Muscle layer of colon (tissue), 2 donors: ENCODE results near the gene BRD1.
"Not testable (repeated sequence)": the region's sequence is repeated elsewhere in the genome, so short reads cannot be mapped to it uniquely, and the experiment has no call there.

Experiments
- H3K27ac ChIP-seq: one replicate; pipeline ENCODE4 v1.7.0; 2013; ENCODE audit warnings: low read depth, mild to moderate bottlenecking, low read length, moderate library complexity
- H3K27me3 ChIP-seq, 2 donors: one replicate each; pipeline ENCODE4 v1.7.0; 2013; ENCODE audit warnings: low read length in 2 of 2, mild to moderate bottlenecking in 2 of 2; ENCODE audit not compliant: insufficient read depth in 2 of 2, control insufficient read depth in 1 of 2
- H3K36me3 ChIP-seq: one replicate; pipeline ENCODE4 v1.7.0; 2013; ENCODE audit warnings: mild to moderate bottlenecking, low read length; ENCODE audit not compliant: insufficient read depth
- H3K4me1 ChIP-seq: one replicate; pipeline ENCODE4 v1.7.0; 2013; ENCODE audit warnings: mild to moderate bottlenecking, low read length; ENCODE audit not compliant: insufficient read depth
- H3K4me3 ChIP-seq, 2 donors: one replicate each; pipeline ENCODE4 v1.7.0; 2013; ENCODE audit warnings: low read length in 2 of 2, low read depth in 1 of 2, mild to moderate bottlenecking in 1 of 2, moderate library complexity in 1 of 2
- H3K9ac ChIP-seq: one replicate; pipeline ENCODE4 v1.7.0; 2013; ENCODE audit warnings: low read length
- H3K9me3 ChIP-seq: one replicate; pipeline ENCODE4 v1.7.0; 2013; ENCODE audit warnings: mild to moderate bottlenecking, low read length
- donor health status: abdominal sarcoma.
- donor health status: Adenocarcinoma of cecum.

The BRD1 gene

DNA sequence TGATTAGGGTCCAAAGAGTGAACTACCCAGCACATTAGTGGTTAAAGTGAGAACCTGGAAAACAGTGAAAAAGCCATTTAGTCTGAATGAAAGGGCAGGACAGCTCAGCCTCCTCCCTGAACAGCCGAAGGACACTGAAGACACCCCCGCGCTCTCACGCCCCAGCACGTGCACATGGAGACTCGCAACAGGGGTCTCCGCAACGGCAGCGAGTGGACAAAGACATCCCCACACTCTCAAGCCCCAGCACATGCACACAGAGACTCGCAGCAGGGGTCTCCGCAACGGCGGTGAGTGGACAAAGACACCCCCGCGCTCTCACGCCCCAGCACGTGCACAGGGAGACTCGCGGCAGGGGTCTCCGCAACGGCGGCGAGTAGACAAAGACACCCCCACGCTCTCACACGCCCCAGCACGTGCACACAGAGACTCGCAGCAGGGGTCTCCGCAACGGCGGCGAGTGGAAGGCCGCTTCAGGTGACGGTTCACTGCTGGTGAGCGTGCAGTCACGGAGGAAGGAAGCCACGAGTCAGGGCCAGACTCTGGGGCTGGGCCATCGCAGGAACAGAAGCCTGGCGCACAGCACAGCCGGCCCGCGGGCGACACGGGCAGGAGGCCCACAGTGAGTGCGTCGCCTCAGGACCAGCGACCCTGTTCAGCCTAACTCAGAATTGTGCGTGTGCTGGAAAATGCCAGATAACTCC is 43.6 kb downstream of the BRD1 start:
- peaks cover 22% of the 10 kb centered on the region for H3K36me3 ChIP-seq
- H3K4me3 ChIP-seq = no peak overlapping the region
- H3K27ac ChIP-seq = no peak overlapping the region
- H3K9me3 ChIP-seq = no peaks in the 10 kb centered on the region
- peaks cover 40% of the 10 kb centered on the region for H3K4me1 ChIP-seq
- no peaks in the 10 kb centered on the region for H3K27me3 ChIP-seq
- no peak overlapping the region for H3K9ac ChIP-seq

DNA sequence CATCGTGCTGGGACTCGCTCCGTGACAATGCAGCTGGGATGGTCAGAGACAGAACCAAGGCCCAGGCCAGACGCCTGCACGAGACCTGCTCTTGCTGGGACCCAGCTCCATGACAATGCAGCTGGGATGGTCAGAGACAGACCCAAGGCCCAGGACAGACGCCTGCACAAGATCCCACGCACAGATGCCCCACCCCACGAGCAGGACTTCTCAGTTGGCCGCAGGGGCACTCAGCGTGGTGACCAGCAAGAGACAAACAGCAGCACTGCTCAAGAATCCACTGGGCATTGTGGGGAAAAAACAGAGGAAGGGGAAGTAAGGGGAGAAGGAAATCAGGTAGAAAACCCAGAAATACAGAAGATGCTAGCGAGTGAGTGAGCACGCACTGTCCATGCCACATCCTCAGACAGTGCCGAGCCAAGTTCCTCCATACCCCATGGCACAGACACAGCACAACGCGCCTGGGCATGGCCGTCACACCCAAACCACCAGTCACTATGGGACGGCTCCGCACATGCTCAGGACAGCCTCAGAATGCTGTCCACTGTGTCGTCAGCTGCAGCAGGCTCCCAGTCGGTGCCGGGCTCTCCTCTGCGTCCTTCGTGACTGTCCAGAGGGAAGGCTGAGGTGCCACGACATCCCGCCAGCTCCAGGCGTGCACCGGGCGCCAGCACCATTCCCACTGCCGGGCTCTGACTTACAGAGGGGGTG is 44.5 kb downstream of the BRD1 start:
- H3K4me1 ChIP-seq = peaks cover 33% of the 10 kb centered on the region

DNA sequence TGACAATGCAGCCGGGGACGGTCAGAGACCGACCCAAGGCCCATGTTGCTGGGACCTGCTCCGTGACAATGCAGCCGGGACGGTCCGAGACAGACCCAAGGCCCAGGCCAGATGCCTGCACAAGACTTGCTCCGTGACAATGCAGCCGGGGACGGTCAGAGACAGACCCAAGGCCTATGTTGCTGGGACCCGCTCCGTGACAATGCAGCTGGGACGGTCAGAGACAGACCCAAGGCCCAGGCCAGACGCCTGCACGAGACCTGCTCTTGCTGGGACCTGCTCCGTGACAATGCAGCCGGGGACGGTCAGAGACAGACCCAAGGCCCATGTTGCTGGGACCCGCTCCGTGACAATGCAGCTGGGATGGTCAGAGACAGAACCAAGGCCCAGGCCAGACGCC is 45.8 kb downstream of the BRD1 start:
- not testable (repeated sequence) for H3K4me3 ChIP-seq, H3K9me3 ChIP-seq, H3K27me3 ChIP-seq, H3K9ac ChIP-seq, H3K27ac ChIP-seq
- Histone ChIP-seq H3K4me1 (peaks cover 30% of the 10 kb centered on the region), H3K36me3 (peaks cover 28% of the 10 kb centered on the region)

More for the DNA sequence above, 44.5 kb downstream of the BRD1 start:
- Histone ChIP-seq H3K9ac (no peak overlapping the region), H3K27me3 (no peaks in the 10 kb centered on the region), H3K27ac (no peak overlapping the region), H3K4me3 (no peak overlapping the region), H3K9me3 (no peaks in the 10 kb centered on the region), H3K36me3 (peaks cover 23% of the 10 kb centered on the region)

DNA sequence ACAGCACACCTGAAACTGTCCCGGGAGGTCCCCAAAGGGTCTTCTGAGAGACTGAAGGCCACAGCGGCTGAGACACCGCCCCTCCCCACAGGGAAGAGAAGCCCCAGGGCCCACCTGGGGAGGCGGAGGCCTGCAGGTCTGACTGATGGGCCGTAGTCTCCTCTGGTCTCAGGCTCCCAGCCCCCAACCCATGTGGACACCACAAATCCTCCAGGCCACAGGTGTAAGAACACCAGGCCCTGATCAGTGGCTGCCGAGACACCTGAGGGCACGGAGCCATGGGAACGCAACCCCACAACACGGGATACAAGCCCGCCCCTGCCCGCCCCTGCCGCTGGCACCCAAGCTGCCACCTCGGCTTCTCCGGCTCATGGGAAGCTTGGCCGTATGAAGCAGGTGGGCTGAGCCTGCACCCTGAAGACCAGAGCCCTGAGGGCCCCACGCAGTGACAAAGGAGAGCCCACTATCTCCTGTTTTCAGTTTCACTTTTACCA is 46.3 kb downstream of the BRD1 start:
- H3K4me3 ChIP-seq = no peak overlapping the region
- H3K9ac ChIP-seq = no peak overlapping the region
- no peaks in the 10 kb centered on the region for H3K9me3 ChIP-seq
- peaks cover 28% of the 10 kb centered on the region for H3K36me3 ChIP-seq
- no peak overlapping the region for H3K27ac ChIP-seq
- H3K4me1 ChIP-seq = peaks cover 26% of the 10 kb centered on the region
- no peaks in the 10 kb centered on the region for H3K27me3 ChIP-seq

DNA sequence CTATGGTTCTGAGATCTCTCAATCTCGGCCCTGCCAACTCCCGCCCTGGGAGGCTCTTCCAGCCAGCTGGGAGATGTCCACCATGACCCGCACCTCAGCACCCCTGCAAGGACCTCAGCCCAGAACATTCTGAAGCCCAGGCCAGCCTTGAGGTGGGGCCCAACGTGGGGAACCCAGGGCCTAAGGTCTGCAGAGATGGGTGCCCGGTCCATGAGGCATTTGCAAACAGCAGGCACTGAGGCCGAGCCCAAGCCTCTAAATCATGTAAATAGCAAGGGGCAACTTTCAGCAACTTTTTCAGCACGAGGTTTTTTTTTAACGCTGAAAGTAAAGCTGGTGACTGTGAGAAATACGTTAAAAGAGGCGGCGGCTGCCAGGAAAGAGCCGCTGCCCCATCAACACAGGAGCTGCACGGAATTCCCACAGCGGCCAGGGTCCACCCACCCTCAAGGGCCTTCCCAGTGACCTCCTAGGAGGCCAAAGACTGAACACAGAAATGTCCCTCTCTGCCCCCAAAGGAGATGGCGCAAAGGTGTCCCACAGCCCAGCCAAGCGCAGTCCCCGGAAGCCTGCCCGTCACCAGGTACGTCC is 46.9 kb downstream of the BRD1 start:
- Histone ChIP-seq H3K9me3 (no peaks in the 10 kb centered on the region), H3K36me3 (peaks cover 31% of the 10 kb centered on the region), H3K27me3 (no peaks in the 10 kb centered on the region), H3K27ac (no peak overlapping the region), H3K4me1 (peaks cover 21% of the 10 kb centered on the region), H3K9ac (no peak overlapping the region), H3K4me3 (no peak overlapping the region)

DNA sequence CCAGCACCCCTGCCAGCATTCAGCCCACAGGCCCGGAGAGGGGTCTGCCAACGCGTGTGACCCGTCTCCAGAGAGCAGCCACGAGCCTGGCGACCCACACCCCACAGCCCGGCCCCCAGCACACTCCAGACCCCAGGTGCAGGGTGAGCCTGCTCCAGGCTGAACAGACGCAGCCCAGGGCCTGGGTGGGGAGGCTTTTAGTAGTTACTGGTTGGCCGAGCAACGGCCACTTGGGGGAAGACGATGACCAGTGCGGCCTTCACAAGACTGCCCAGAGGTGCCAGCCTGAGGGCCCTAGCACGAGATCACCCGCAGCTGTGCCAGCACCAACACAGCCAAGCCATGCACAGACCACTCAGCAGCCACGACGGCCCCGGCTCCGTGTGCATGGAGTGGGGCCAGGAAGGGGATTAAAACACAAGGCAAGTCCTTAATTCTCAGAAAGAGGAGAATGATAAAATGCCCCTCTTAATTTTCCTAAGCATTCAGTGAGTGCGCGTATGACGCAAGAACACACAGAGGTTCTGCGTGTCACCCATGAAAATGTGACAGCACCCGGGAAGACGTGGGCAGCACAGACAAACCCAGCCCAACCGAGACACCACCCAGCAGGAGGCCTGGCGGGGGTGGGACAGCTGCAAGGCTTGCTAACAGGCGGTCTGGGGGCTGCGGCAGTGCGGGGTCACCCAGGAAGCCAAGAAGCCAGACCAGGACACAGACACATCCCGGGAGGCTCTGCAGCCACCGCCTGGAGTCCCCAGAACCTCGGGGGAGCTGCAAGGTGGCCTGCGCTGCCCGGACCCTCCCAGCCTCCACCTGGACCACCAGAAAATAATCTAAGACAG is 47.6 kb downstream of the BRD1 start:
- H3K36me3 ChIP-seq = peaks cover 36% of the 10 kb centered on the region
- H3K27me3 ChIP-seq = no peaks in the 10 kb centered on the region
- peaks cover 21% of the 10 kb centered on the region for H3K4me1 ChIP-seq
- no peak overlapping the region for H3K4me3 ChIP-seq
- no peak overlapping the region for H3K9ac ChIP-seq
- H3K9me3 ChIP-seq = no peaks in the 10 kb centered on the region
- no peak overlapping the region for H3K27ac ChIP-seq

DNA sequence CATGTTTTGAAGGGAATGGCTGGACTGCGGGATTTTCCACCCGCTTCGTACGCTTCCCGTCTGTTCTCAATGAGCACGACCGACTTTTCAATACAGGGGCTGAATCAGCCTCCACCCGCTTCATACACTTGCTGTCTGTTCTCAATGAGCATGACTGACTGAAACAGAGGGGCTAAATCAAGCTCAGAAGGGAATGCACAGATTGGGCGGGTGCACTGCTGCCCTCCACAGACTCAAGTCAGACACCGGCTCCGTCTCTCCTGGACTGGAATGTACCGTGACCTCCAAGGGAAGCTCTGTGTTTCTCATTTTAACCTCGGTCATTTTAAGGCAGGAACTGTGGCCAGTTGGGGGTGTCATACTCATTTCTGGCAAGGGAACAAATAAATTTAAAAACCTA is 48.5 kb downstream of the BRD1 start:
- H3K36me3 ChIP-seq = peaks cover 44% of the 10 kb centered on the region
- H3K4me3 ChIP-seq = no peak overlapping the region
- no peak overlapping the region for H3K9ac ChIP-seq
- H3K4me1 ChIP-seq = peaks cover 21% of the 10 kb centered on the region
- no peaks in the 10 kb centered on the region for H3K27me3 ChIP-seq
- no peaks in the 10 kb centered on the region for H3K9me3 ChIP-seq
- no peak overlapping the region for H3K27ac ChIP-seq

DNA sequence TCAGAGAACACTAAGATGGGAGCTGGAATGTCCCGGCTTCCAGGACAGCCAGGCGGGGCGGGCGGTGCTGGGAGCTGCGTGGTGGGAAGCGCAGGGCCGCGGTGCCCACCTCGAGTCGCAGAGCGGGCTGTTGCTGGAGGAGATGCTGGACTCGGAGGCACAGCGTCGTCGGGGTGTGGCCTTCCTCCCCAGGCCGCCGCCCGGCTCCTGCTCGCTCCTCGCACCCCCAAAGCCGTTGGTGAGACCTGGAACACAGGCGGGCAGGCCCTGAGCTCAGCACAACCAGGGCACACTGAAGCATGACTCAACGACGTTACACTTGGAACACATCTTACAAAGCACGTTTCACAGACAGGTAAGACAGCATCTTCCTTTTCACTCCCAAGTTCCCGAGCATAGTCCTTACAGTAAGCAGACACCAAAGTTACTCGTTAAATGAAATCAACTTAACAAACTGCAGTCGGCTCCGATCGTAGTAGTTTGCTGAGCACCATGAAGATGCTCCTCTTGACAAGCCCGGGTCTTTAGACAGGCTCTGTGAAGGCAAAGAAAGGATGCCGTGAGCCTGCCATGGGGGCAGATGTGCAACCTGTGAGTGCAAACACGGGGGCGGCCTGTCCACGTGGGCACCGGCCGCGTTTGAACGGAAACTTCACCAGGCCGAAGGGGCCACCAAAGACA is 50.0 kb downstream of the BRD1 start:
- Histone ChIP-seq H3K4me3 (no peak overlapping the region), H3K9me3 (no peaks in the 10 kb centered on the region), H3K27ac (no peak overlapping the region), H3K9ac (no peak overlapping the region), H3K4me1 (peaks cover 21% of the 10 kb centered on the region), H3K36me3 (peaks cover 49% of the 10 kb centered on the region), H3K27me3 (no peaks in the 10 kb centered on the region)

DNA sequence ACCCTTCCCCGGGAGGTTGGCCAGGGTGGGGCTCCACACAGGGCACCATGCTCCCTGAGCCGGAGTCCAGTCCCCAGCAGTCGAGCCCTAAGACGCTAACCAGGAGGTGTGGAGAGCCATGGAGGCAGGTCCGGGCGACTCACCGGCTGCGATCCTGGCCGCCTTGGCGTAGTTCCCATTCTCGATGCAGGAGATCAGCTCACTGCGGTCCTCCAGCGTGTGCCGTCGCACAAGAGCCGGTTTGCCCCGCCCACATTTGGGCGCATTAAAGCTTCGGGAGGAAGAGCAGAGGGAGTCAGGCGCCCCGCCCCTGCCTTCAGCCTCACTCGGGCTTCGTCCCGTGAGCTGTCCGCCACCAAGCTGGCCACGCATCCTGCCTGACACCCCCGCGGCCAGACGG is 50.8 kb downstream of the BRD1 start:
- Histone ChIP-seq H3K27ac (no peak overlapping the region), H3K4me3 (no peak overlapping the region), H3K36me3 (peaks cover 49% of the 10 kb centered on the region), H3K27me3 (no peaks in the 10 kb centered on the region), H3K9ac (no peak overlapping the region), H3K4me1 (peaks cover 21% of the 10 kb centered on the region), H3K9me3 (no peaks in the 10 kb centered on the region)

DNA sequence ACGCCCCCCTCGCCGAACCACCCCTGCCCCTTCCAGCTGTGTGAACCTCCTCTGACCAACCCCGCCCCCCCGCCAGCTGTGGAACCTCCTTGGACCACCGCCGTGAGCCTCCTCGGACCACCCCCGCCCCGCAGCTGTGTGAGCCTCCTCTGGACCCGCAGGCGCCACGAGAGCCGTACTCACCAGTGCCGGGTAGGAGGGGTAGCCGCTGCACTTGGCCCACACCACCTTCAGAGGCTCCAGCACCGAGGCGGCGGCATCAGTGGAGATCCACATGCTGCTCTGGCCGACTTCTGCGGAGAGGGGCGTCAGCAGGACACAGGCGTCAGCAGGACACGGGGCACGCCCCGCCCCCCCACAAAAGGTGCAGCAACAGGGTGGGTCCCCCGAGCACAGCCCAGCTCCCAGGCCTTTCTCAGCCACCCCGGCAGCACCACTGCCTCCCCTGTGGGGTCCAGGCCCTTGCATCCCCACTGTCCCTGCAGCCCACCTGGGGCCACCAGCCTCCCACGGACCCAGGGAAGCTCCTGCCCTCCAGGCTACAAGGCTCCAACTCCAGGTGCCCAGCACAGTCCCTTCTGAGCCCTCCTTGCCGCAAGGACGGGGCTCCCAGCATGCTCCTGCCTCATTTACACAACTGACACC is 51.7 kb downstream of the BRD1 start:
- no peak overlapping the region for H3K4me3 ChIP-seq
- H3K4me1 ChIP-seq = peaks cover 17% of the 10 kb centered on the region
- no peak overlapping the region for H3K27ac ChIP-seq
- H3K9me3 ChIP-seq = no peaks in the 10 kb centered on the region
- peaks cover 49% of the 10 kb centered on the region for H3K36me3 ChIP-seq
- no peak overlapping the region for H3K9ac ChIP-seq
- H3K27me3 ChIP-seq = no peaks in the 10 kb centered on the region
